ENCODE measurements around the gene ASXL1. TPM values are rescaled to one million over a fixed set of nuclear protein-coding genes. Genes with fewer than 3 reads are reported as not detected.
"Not testable (repeated sequence)": the region's sequence is repeated elsewhere in the genome, so short reads cannot be mapped to it uniquely, and the experiment has no call there.

The ASXL1 gene
- polyA plus RNA-seq, 1 experiment: 28.9 TPM

GRCh38 chr20:32337937-32338661 is 20.0 kb upstream of the ASXL1 start:
- TF ChIP-seq, protein P1, sequence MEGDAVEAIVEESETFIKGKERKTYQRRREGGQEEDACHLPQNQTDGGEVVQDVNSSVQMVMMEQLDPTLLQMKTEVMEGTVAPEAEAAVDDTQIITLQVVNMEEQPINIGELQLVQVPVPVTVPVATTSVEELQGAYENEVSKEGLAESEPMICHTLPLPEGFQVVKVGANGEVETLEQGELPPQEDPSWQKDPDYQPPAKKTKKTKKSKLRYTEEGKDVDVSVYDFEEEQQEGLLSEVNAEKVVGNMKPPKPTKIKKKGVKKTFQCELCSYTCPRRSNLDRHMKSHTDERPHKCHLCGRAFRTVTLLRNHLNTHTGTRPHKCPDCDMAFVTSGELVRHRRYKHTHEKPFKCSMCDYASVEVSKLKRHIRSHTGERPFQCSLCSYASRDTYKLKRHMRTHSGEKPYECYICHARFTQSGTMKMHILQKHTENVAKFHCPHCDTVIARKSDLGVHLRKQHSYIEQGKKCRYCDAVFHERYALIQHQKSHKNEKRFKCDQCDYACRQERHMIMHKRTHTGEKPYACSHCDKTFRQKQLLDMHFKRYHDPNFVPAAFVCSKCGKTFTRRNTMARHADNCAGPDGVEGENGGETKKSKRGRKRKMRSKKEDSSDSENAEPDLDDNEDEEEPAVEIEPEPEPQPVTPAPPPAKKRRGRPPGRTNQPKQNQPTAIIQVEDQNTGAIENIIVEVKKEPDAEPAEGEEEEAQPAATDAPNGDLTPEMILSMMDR (IDR thresholded peaks at IDR 0.05; ENCODE audit: low read depth, low read length): no peak
- ChIA-PET CTCF (interaction anchor here (0.6 to 1.2 kb wide), 5 partner anchors 8 to 129 kb away, joined by 3 to 6 read pairs (median 4); no protein-coding TSS in a partner anchor), POLR2A (no interaction called here)
- Histone ChIP-seq H3K27ac (ENCODE audit: low read depth, low read length) (no peak overlapping the region), H3K9me3 (ENCODE audit: control insufficient read depth, insufficient read depth, low read length) (no peaks in the 10 kb centered on the region), H3K4me3 (ENCODE audit: low read depth, low read length) (no peak overlapping the region), H3K27me3 (ENCODE audit: control insufficient read depth, insufficient read depth, low read length) (no peaks in the 10 kb centered on the region)
- no peak for DNase-seq (ENCODE audit: low read depth, low spot score)

DNA sequence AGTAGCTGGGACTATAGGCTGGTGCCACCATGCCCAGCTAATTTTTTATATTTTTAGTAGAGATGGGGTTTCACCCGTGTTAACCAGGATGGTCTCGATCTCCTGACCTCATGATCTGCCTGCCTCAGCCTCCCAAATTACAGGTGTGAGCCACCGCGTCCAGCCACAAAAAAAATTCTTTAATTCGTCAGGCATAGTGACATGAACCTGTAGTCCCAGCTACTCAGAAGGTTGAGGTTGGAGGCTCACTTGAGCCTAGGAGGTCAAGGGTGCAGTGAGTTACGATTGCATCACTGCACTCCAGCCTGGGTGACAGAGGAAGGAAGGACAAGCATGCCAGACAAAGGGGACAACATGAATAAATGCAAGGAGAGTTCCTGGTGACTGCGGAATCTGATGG is 19.5 kb upstream of the ASXL1 start:
- no peak overlapping the region for H3K4me3 ChIP-seq (ENCODE audit: low read depth, low read length)
- H3K27me3 ChIP-seq (ENCODE audit: control insufficient read depth, insufficient read depth, low read length): no peaks in the 10 kb centered on the region
- TF ChIP-seq, protein P1 (IDR thresholded peaks at IDR 0.05; ENCODE audit: low read depth, low read length): no peak
- no peaks in the 10 kb centered on the region for H3K9me3 ChIP-seq (ENCODE audit: control insufficient read depth, insufficient read depth, low read length)
- H3K27ac ChIP-seq (ENCODE audit: low read depth, low read length): no peak overlapping the region
- ChIA-PET CTCF (no interaction called here), POLR2A (no interaction called here)
- DNase-seq (ENCODE audit: low read depth, low spot score): no peak

GRCh38 chr20:32339116-32339515 is 19.0 kb upstream of the ASXL1 start:
- CTCF ChIA-PET: interaction anchor here (0.6 kb wide), 1 partner anchor 159 kb away, joined by 4 read pairs; no protein-coding TSS in a partner anchor
- H3K27me3 ChIP-seq (ENCODE audit: control insufficient read depth, insufficient read depth, low read length): no peaks in the 10 kb centered on the region
- TF ChIP-seq, protein P1 (IDR thresholded peaks at IDR 0.05; ENCODE audit: low read depth, low read length): no peak
- H3K27ac ChIP-seq (ENCODE audit: low read depth, low read length): no peak overlapping the region
- H3K4me3 ChIP-seq (ENCODE audit: low read depth, low read length): no peak overlapping the region
- DNase-seq (ENCODE audit: low read depth, low spot score): no peak
- H3K9me3 ChIP-seq (ENCODE audit: control insufficient read depth, insufficient read depth, low read length): no peaks in the 10 kb centered on the region
- POLR2A ChIA-PET: no interaction called here

DNA sequence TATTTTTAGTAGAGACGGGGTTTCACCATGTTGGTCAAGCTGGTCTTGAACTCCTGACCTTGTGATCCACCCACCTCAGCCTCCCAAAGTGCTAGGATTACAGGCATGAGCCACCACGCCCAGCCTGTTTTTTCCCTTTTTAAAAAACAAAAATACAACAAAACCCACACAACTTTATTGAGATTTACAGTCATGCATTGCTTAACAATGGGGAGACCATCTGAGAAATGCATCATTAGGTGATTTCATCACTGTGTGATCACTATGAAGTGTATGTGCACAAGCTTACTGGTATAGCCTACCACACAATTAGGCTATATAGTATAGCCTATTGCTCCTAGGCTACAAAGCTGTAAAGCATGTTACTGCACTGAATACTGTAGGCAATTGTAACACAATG is 17.1 kb upstream of the ASXL1 start:
- not testable (repeated sequence) for H3K27ac ChIP-seq (ENCODE audit: low read depth, low read length); H3K9me3 ChIP-seq (ENCODE audit: control insufficient read depth, insufficient read depth, low read length); DNase-seq (ENCODE audit: low read depth, low spot score); H3K4me3 ChIP-seq (ENCODE audit: low read depth, low read length); H3K27me3 ChIP-seq (ENCODE audit: control insufficient read depth, insufficient read depth, low read length)
- ChIA-PET CTCF (interaction anchor here (0.6 kb wide), 1 partner anchor 94 kb away, joined by 4 read pairs; no protein-coding TSS in a partner anchor), POLR2A (interaction anchor here (0.6 kb wide), 1 partner anchor 52 kb away, joined by 3 read pairs; no protein-coding TSS in a partner anchor)

GRCh38 chr20:32343439-32343838 is 14.7 kb upstream of the ASXL1 start:
- H3K4me3 ChIP-seq (ENCODE audit: low read depth, low read length): no peak overlapping the region
- H3K9me3 ChIP-seq (ENCODE audit: control insufficient read depth, insufficient read depth, low read length): no peaks in the 10 kb centered on the region
- no peak overlapping the region for H3K27ac ChIP-seq (ENCODE audit: low read depth, low read length)
- CTCF ChIA-PET: no interaction called here
- DNase-seq (ENCODE audit: low read depth, low spot score): no peak
- POLR2A ChIA-PET: no interaction called here
- TF ChIP-seq, protein P1 (IDR thresholded peaks at IDR 0.05; ENCODE audit: low read depth, low read length): no peak
- no peaks in the 10 kb centered on the region for H3K27me3 ChIP-seq (ENCODE audit: control insufficient read depth, insufficient read depth, low read length)
